HepG2 (cell line): ENCODE results near the gene DNAAF1. TPM values are rescaled to one million over a fixed set of nuclear protein-coding genes. Genes with fewer than 3 reads are reported as not detected.

Experiments
- HNF4A ChIP-seq: sonication (generic); formaldehyde crosslinking; IDR thresholded peaks from 2 replicates; pipeline ENCODE4 v1.4.0; 2020; ENCODE audit warnings: missing genetic modification reagents
- NFYB ChIP-seq: sonication (generic); formaldehyde crosslinking; IDR thresholded peaks from 2 replicates; pipeline ENCODE4 v1.4.0; 2020; ENCODE audit warnings: missing genetic modification reagents
- PAX8 ChIP-seq: sonication (generic); formaldehyde crosslinking; IDR thresholded peaks from 2 replicates; pipeline ENCODE4 v1.8.0; 2022; ENCODE audit warnings: mild to moderate bottlenecking, missing genetic modification reagents, borderline replicate concordance
- POLR2AphosphoS5 ChIP-seq: IDR thresholded peaks from 2 replicates; pipeline ENCODE4 v1.6.1; 2012; ENCODE audit warnings: low read depth, low read length
- PTBP1 ChIP-seq: fragments of 200-400 bp; formaldehyde crosslinking; IDR thresholded peaks from 2 replicates; pipeline ENCODE4 v1.6.1; 2018; ENCODE audit warnings: low read length, low read depth; ENCODE audit not compliant: poor library complexity, severe bottlenecking
- SETDB1 ChIP-seq: sonication (generic); formaldehyde crosslinking; IDR thresholded peaks from 2 replicates; pipeline ENCODE4 v1.5.1; 2020; ENCODE audit warnings: missing genetic modification reagents, mild to moderate bottlenecking, borderline replicate concordance
- SRSF1 ChIP-seq: fragments of 200-400 bp; formaldehyde crosslinking; optimal IDR thresholded peaks from 2 replicates; pipeline ENCODE3; 2017; ENCODE audit warnings: mild to moderate bottlenecking, low read depth, low read length, moderate library complexity
- TBX2 ChIP-seq: sonication (generic); formaldehyde crosslinking; IDR thresholded peaks from 2 replicates; pipeline ENCODE4 v1.5.0; 2020; ENCODE audit warnings: missing genetic modification reagents, mild to moderate bottlenecking, borderline replicate concordance
- XBP1 ChIP-seq: sonication (generic); formaldehyde crosslinking; IDR thresholded peaks from 2 replicates; pipeline ENCODE4 v1.5.0; 2020; ENCODE audit warnings: missing genetic modification reagents
- ZBTB38 ChIP-seq: sonication (generic); formaldehyde crosslinking; IDR thresholded peaks from 2 replicates; pipeline ENCODE4 v1.5.1; 2020; ENCODE audit warnings: mild to moderate bottlenecking, missing genetic modification reagents
- ZMYM3 ChIP-seq: sonication (generic); formaldehyde crosslinking; IDR thresholded peaks from 2 replicates; pipeline ENCODE4 v1.5.1; 2020; ENCODE audit warnings: mild to moderate bottlenecking, missing genetic modification reagents
- ZNF556 ChIP-seq: sonication (generic); formaldehyde crosslinking; IDR thresholded peaks from 2 replicates; pipeline ENCODE4 v1.4.0; 2020; ENCODE audit warnings: mild to moderate bottlenecking, missing genetic modification reagents, borderline replicate concordance
- ZNF766 ChIP-seq: sonication (generic); formaldehyde crosslinking; IDR thresholded peaks from 2 replicates; pipeline ENCODE4 v1.5.0; 2020; ENCODE audit warnings: missing genetic modification reagents, borderline replicate concordance
- ZNF891 ChIP-seq: sonication (generic); formaldehyde crosslinking; IDR thresholded peaks from 2 replicates; pipeline ENCODE4 v1.5.0; 2020; ENCODE audit warnings: mild to moderate bottlenecking, missing genetic modification reagents
- ZZZ3 ChIP-seq: sonication (generic); formaldehyde crosslinking; IDR thresholded peaks from 2 replicates; pipeline ENCODE4 v1.4.0; 2020; ENCODE audit warnings: missing genetic modification reagents, mild to moderate bottlenecking, borderline replicate concordance
- polyA plus RNA-seq, 8 experiments: library from polyadenylated mRNA; depleted of rRNA in 3 of 8; stranded (reverse) in 7 of 8; unstranded in 1 of 8; fragments of >200 nt; fragmentation: Illumina TruSeq in 4 of 8; extraction: Trizol in 4 of 8; gene quantifications; 2 replicates each; pipeline versions ENCODE4 v1.2.1 to v1.2.3, GENCODE V29; 2011 to 2016; ENCODE audit warnings: low read depth in 4 of 8, missing spikeins in 1 of 8, mixed read lengths in 1 of 8; ENCODE audit not compliant: insufficient read depth in 1 of 8
- total RNA-seq, 5 experiments: library from RNA; depleted of rRNA; stranded (reverse); fragments of >200 nt; fragmentation: Illumina TruSeq; extraction: Trizol; gene quantifications; 2 replicates each; pipeline ENCODE4 v1.2.3, GENCODE V29; 2016; ENCODE audit warnings: low read depth in 1 of 5
- TF ChIP-seq, protein P1 (sequence below): sonication (generic); formaldehyde crosslinking; IDR thresholded peaks from 2 replicates; pipeline ENCODE4 v1.5.0; 2020; ENCODE audit warnings: missing genetic modification reagents
- TF ChIP-seq, protein P2 (sequence below), 2 experiments: IDR thresholded peaks; 2 replicates each; pipeline ENCODE4 v1.6.1; 2011 to 2012; ENCODE audit warnings: low read length in 2 of 2, borderline replicate concordance in 1 of 2, low read depth in 1 of 2, mild to moderate bottlenecking in 1 of 2, moderate library complexity in 1 of 2
- TF ChIP-seq, protein P3 (sequence below): sonication (generic); formaldehyde crosslinking; IDR thresholded peaks from 2 replicates; pipeline ENCODE4 v1.8.1; 2023; ENCODE audit warnings: mild to moderate bottlenecking, inconsistent platforms, moderate library complexity, missing genetic modification reagents, borderline replicate concordance
- TF ChIP-seq, protein P4 (sequence below): sonication (generic); formaldehyde crosslinking; IDR thresholded peaks from 2 replicates; pipeline ENCODE4 v1.9.0; 2021; ENCODE audit warnings: missing genetic modification reagents, mild to moderate bottlenecking, borderline replicate concordance
- TF ChIP-seq, protein P5 (sequence below): sonication (generic); formaldehyde crosslinking; IDR thresholded peaks from 2 replicates; pipeline ENCODE4 v1.8.0; 2022; ENCODE audit warnings: low read depth, missing genetic modification reagents

The DNAAF1 gene
- total and polyA plus RNA-seq, 2 of the 13 experiments (the other 11 are each of a cell fraction or from before 2014, with no cell fraction given): 0.04 TPM; not detected in 1

DNA sequence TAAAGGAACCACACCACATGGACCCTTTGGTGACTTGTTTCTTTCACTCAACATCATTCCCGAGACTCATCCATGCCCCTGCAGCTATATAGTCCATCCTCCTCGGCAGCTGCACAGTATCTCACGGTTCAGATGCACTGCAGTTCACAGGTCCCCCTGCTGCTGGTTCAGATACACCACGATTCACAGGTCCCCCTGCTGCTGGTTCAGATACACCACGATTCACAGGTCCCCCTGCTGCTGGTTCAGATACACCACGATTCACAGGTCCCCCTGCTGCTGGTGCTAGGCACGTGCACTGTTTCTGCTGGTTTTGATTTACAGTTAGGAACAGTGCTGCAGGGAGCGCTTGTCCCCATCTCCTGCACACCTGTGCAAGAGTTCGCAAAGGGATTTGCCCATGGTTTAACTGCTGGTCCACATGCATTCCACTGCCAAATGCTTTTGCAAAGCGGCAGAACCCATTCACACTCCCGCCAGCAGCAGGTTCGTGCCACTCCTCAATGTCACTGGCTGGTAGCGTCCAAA is 3.9 kb upstream of the DNAAF1 start (continued):
- no peak for TF ChIP-seq SETDB1 (CRISPR knock-in tag)
- TF ChIP-seq, protein P1, sequence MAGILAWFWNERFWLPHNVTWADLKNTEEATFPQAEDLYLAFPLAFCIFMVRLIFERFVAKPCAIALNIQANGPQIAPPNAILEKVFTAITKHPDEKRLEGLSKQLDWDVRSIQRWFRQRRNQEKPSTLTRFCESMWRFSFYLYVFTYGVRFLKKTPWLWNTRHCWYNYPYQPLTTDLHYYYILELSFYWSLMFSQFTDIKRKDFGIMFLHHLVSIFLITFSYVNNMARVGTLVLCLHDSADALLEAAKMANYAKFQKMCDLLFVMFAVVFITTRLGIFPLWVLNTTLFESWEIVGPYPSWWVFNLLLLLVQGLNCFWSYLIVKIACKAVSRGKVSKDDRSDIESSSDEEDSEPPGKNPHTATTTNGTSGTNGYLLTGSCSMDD (CRISPR knock-in tag): no peak
- peak; percentile 49; the same call in 1 of the 2 replicates for TF ChIP-seq ZNF556 (CRISPR knock-in tag)
- TF ChIP-seq, protein P2, sequence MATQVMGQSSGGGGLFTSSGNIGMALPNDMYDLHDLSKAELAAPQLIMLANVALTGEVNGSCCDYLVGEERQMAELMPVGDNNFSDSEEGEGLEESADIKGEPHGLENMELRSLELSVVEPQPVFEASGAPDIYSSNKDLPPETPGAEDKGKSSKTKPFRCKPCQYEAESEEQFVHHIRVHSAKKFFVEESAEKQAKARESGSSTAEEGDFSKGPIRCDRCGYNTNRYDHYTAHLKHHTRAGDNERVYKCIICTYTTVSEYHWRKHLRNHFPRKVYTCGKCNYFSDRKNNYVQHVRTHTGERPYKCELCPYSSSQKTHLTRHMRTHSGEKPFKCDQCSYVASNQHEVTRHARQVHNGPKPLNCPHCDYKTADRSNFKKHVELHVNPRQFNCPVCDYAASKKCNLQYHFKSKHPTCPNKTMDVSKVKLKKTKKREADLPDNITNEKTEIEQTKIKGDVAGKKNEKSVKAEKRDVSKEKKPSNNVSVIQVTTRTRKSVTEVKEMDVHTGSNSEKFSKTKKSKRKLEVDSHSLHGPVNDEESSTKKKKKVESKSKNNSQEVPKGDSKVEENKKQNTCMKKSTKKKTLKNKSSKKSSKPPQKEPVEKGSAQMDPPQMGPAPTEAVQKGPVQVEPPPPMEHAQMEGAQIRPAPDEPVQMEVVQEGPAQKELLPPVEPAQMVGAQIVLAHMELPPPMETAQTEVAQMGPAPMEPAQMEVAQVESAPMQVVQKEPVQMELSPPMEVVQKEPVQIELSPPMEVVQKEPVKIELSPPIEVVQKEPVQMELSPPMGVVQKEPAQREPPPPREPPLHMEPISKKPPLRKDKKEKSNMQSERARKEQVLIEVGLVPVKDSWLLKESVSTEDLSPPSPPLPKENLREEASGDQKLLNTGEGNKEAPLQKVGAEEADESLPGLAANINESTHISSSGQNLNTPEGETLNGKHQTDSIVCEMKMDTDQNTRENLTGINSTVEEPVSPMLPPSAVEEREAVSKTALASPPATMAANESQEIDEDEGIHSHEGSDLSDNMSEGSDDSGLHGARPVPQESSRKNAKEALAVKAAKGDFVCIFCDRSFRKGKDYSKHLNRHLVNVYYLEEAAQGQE (IDR thresholded peaks at IDR 0.05; ENCODE audit: borderline replicate concordance in 1 of 2, low read depth in 1 of 2, low read length in 2 of 2): no peak
- no peak for TF ChIP-seq XBP1 (CRISPR knock-in tag)
- no peak for TF ChIP-seq NFYB (CRISPR knock-in tag)
- no peak for TF ChIP-seq POLR2AphosphoS5
- TF ChIP-seq, protein P3, sequence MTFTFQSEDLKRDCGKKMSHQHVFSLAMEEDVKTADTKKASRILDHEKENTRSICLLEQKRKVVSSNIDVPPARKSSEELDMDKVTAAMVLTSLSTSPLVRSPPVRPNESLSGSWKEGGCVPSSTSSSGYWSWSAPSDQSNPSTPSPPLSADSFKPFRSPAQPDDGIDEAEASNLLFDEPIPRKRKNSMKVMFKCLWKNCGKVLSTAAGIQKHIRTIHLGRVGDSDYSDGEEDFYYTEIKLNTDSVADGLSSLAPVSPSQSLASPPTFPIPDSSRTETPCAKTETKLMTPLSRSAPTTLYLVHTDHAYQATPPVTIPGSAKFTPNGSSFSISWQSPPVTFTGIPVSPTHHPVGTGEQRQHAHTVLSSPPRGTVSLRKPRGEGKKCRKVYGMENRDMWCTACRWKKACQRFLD (CRISPR knock-in tag): no peak
- TF ChIP-seq HNF4A (CRISPR knock-in tag): 0 out of 2 replicates have a peak, but pooled peaks have one; percentile 12
- peak; percentile 70 for TF ChIP-seq TBX2 (CRISPR knock-in tag)
- TF ChIP-seq ZBTB38 (CRISPR knock-in tag): peak; percentile 59
- TF ChIP-seq, protein P4, sequence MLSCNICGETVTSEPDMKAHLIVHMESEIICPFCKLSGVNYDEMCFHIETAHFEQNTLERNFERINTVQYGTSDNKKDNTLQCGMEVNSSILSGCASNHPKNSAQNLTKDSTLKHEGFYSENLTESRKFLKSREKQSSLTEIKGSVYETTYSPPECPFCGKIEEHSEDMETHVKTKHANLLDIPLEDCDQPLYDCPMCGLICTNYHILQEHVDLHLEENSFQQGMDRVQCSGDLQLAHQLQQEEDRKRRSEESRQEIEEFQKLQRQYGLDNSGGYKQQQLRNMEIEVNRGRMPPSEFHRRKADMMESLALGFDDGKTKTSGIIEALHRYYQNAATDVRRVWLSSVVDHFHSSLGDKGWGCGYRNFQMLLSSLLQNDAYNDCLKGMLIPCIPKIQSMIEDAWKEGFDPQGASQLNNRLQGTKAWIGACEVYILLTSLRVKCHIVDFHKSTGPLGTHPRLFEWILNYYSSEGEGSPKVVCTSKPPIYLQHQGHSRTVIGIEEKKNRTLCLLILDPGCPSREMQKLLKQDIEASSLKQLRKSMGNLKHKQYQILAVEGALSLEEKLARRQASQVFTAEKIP (CRISPR knock-in tag): no peak
- no peak for TF ChIP-seq ZNF766
- 0 out of 2 replicates have a peak, but pooled peaks have one; percentile 22 for TF ChIP-seq ZNF891
- TF ChIP-seq PTBP1: no peak
- TF ChIP-seq, protein P5, sequence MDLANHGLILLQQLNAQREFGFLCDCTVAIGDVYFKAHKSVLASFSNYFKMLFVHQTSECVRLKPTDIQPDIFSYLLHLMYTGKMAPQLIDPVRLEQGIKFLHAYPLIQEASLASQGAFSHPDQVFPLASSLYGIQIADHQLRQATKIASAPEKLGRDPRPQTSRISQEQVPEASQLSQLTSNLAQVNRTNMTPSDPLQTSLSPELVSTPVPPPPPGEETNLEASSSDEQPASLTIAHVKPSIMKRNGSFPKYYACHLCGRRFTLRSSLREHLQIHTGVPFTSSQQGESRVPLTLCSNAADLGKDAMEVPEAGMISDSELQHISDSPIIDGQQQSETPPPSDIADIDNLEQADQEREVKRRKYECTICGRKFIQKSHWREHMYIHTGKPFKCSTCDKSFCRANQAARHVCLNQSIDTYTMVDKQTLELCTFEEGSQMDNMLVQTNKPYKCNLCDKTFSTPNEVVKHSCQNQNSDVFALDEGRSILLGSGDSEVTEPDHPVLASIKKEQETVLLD (CRISPR knock-in tag): no peak
- TF ChIP-seq SRSF1: no peak
- 0 out of 2 replicates have a peak, but pooled peaks have one; percentile 36 for TF ChIP-seq ZMYM3 (CRISPR knock-in tag)
- no peak for TF ChIP-seq ZZZ3 (CRISPR knock-in tag)
- no peak for TF ChIP-seq PAX8
